ENCODE data around the gene KBTBD2.
"Not testable (repeated sequence)": the region's sequence is repeated elsewhere in the genome, so short reads cannot be mapped to it uniquely, and the experiment has no call there.

The KBTBD2 gene

DNA sequence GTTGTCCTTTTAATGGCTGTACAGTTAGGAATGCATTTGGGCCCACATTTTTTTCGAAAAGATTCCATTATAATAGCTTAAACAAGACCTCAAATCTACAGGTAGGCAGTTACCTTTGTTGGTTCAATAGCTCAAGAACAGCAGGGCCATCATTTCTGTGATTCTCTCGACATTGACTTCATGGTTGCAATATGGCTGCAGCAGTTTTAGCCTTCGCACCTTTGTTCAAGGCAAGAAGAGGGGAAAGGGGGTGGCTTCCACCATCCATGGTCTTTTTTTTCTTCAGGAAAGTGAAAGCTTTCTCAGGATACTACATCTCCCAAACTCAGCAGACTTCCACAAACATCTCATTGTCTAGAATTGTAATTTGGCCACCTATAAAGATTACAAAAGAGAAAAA lies 2.2 kb upstream of the KBTBD2 start:
- DNase-seq, result no peak

GRCh38 chr7:32893207-32893524 lies 1.6 kb upstream of the KBTBD2 start:
- DNase-seq, result no peak

DNA sequence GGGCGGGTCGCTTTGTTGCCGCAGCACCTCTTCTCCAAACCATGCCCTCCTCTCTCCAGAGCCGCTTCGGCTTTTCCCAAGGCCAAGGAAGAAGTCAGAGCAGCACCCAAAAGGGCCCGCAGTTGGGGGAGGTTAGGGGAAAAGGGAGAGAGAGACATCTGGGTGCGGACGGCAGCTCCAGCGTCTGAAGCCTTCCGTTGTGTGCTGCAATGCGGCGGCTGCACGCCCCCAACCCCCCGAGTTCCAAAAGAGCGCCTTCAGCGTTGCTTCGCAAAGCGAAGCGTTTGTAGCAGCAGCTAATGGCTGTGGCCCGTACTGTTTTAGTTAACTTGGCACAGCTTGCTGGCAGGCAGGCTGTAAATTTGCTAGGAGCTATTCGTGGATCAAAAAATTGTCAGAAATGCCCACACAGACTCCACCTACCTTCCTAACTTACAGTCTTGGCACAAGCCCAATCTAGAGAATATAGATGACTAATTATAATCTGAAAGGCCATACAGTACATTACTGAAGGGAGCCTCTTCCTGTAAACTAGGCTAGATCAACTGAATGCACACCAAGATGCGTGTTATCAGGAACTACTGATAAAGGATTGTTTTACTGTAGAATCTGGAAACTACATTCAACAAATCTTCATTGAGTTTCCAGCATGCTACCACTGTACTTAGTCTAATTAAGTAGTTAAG lies 1.1 kb upstream of the KBTBD2 start:
- peak in 49 of 56 donors; percentile 7 to 82 (median 53) for DNase-seq

DNA sequence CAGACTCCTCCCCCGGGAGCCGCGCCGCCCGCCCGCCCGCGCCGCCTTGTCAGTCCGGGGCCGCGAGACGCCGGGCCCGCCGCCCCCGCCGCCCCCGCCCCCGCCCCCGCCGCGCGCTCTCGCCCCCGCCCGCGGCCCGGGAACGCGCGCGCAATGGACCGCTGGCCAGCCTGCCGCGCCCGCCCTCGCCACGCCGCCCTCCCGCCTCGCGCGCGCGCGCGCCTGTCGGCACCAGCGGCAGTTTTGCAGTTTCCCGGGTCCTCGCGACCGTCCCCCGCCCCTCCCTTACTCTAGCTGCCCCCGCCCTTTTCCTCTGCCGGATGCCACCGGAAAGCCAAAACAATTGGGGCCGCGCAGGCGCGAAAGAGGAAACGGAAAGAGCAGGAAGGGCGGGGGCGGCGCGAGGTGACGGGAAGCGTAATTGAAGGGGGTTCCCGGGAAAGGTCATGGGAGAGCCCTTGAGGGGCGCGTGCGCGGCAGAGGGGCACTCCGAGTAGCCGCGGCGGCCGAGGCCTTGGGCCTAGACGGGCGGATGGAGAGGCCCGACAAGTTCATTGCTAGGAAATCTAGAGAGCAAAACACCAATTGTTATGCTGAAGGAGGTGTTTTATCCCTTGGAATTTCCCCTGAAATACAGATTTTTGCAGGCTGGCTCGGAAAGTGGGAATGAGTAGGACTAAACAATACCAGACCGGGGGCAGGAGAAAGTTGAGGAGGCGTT lies 400 bp upstream of the KBTBD2 start:
- DNase-seq, result peak; percentile 57 to 95 (median 91)

DNA sequence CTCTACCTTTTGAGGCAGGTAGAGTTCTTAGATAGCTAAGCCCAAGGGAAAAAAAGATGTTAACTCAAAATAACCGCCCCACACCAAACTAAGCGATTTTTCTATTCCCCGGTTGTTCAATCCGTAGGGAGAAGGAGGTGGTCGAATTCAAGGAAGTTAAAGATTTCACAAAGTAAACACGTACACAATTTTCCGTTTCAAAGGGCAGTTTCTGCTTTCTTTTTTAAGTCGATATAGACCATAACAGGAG lies 842 bp downstream of the KBTBD2 start:
- DNase-seq, result peak in 2 of 56 donors; percentile 42 to 43

DNA sequence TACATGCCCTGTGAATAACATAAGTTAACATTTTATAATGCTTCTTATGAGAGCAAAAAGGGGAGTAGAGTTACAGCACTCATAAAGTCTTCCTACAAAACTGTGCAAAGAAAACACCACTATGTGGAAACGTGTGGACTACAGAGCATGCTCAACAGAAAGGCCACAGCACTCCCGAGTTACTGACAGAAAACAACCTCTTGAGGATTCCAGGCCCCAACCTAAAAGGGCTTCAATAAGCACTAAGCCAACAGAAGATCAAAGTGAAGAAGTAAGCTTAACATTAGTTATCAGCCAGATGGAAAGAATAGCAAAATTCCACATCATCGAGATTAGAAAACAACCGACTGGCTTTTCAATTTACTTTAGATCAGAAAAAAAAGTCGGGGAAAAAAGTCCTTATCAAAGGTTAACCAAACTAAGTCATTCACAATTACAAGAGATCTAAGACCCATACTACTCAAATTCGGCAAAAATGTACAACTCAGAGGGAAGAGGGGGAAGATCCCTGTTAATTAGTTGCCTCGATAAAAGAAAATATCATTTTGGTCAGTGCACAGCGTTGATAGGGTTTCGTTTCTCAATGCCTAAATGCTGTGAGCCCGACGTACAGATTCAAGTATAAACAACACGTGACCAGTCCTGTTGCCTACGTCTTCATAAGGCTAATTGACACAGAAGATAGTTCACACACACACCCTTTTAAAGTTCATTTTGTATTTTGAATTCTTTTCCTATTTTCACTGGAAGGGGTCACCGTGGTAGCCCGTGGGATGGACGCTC lies 1.4 kb downstream of the KBTBD2 start:
- DNase-seq, result peak in 12 of 56 donors; percentile 2 to 44 (median 12)

GRCh38 chr7:32888505-32888904 lies 3.1 kb downstream of the KBTBD2 start:
- no peak for DNase-seq

DNA sequence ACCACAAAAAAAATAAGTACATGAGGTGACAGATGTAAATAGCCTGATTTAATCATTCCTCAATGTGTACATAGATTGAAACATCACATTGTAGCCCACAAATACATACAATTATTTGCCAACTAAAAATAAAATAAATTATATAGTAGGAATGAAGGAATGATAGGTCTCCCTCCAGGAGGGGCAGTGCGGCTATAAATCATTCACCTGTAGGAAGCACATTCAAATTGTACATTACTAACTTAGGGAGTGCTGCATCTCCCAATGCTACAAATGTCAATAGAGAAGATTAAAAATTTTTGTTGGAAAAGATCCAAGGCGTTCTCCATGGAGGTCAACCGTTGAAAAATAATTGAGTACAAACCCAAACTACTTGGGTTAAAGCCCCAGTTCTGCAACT lies 4.2 kb downstream of the KBTBD2 start:
- DNase-seq, result no peak

GRCh38 chr7:32881074-32881982 lies 10.2 kb downstream of the KBTBD2 start:
- DNase-seq, result no peak

GRCh38 chr7:32879460-32879859 lies 12.1 kb downstream of the KBTBD2 start:
- DNase-seq, result no peak

- DNase-seq, result not testable (repeated sequence)
Observed at GRCh38 chr7:32878023-32878422, 13.5 kb downstream of the KBTBD2 start.

DNA sequence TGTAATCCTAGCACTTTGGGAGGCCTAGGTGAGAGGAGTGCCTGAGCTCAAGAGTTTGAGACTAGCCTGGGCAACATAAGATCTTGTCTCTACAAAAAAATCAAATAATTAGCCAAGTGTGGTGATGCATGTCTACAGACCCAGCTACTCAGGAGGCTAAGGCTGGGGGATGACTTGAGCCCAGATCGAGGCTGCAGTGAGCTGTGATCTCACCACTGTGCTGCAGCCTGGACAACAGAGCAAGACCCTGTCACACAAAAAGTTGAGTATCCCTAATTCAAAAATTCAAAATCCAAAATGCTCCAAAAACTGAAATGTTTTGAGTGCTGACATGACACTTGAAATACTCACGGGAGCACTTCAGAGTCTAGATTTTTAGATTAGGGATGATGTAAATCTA lies 19.1 kb downstream of the KBTBD2 start:
- no peak for DNase-seq

DNA sequence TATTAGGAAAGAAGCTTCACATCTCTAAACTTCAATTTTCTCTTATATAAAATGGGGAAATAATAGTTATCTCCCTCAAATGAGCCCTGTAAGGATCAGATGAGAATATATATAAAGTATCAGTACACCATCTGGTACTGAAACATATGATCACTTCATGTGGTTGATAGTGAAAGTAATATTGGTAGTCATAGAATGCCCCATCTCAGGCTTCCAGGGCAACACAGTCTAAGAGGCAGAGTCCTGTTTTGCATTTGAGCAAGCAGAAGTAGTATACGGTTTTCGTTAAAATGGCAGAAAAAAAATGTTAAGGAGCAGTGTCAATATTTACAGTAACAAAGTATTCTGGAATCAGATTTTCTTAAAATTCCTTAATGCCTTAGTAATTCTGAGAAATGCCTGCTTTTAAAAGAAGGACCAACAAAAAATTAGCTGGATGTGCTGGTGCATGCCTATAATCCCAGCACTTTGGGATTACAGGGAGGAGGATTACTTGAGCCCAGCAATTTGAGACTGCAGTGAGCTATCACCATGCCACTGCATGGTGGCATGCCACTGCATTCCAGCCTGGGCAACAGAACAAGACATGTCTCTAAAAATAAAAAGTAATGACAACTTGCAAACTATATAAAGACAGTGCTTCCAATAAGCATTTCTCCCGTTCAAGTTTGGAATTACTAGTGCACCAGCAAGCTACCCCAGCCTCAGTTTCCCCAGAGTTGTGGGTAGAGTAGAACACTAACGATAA lies 19.8 kb downstream of the KBTBD2 start:
- DNase-seq, result no peak

- no peak for DNase-seq
Observed at GRCh38 chr7:32870298-32870697, 21.3 kb downstream of the KBTBD2 start.

GRCh38 chr7:32869716-32870115 lies 21.8 kb downstream of the KBTBD2 start:
- DNase-seq, result no peak

DNA sequence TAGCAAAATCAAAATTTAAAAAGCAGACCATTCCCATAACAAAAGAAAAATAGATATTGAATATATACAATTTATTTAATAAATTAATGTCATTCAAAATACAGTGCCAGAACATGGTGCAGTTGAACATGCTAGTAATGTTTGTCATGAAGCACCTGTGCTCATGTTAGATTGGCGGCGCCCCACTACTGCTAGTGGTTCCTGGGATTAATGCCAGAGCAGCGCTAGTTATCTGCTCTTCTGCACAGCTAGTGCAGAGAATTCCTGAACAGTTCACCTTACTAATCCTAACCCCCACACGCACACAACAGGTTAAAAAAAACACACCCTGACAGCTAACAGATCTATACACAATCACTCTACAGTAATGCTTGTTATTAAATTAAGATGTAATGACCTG lies 23.4 kb downstream of the KBTBD2 start:
- DNase-seq, result no peak

DNA sequence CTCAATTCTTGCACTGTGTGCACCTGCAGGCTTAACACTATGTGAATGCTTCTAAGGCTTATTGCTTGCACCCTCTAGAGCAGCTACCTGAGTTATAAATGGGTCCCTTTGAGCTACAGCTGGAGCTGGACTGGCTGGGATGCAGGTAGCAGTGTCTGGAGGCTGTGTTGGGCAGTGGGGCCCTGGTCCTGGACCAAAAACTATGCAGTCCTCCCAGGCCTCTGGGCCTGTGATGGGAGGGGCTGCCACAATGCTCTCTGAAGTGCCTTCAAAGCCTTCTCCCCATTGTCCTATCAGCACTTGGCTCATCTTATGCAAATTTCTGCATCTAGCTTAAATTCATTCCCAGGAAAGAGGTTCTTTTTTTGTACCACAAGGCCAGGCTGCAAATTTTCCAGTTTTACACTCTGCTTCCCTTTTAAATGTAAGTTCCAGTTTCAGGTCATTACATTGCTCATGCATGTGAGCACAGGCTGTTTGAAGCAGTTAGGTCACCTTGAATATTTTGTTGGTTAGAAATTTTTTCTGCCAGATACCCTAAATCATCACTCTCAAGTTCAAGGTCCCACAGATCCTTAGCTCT lies 26.0 kb downstream of the KBTBD2 start:
- no peak for DNase-seq

GRCh38 chr7:32863872-32864271 lies 27.7 kb downstream of the KBTBD2 start:
- not testable (repeated sequence) for DNase-seq

DNA sequence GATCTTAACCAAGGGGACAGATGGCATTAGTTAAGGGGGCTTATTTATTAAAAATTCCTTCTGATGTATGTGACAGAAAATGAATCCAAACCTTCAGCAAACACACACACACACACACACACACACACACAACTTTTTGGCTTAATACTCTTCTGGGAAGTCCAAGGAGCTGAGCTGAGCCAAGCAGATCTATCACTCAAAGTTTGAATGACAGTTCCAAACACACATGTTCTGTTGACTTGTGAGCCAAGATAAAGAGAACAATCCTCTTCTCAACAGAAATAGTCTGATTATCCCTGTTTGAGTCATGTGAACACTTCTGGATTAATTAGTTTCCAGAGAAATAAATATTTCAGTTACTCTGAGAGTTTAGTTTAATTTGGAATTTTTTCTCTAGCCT lies 31.5 kb downstream of the KBTBD2 start:
- DNase-seq, result no peak

DNA sequence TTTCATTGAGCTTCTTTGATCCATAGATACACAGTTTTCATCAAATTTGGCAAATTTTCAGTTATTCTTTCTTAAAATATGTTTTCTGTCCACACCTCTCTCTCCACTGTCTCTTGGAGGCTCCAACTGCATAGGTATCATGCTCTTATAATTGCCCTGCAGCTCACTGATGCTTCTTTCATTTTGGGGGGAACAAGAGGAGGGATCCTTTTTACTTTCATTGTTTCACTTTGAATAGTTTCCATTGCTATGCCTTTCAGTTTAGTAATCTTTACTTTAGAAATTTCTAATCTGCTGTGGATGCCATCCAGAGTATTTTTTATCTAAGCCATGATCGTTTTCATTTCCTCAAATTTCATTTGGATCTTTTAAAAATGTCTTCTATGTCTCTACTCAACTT lies 32.9 kb downstream of the KBTBD2 start:
- DNase-seq, result no peak

GRCh38 chr7:32857063-32857462 lies 34.5 kb downstream of the KBTBD2 start:
- DNase-seq, result peak in 1 of 56 donors; percentile 2

Data from amygdala (tissue), 56 donors.